Measurements from ENCODE around the gene HSD3B1.

GRCh38 chr1:119546641-119547040 lies 39.6 kb downstream of the HSD3B1 start:
- TF ChIP-seq CTCF (IDR thresholded peaks at IDR 0.05) = no peak
- no peak for TF ChIP-seq POLR2A (IDR thresholded peaks at IDR 0.05)

Data from adrenal gland (tissue), 5 donors.